HG02588 (cell line): ENCODE results near the gene TSPAN17.

Experiments used
- ATAC-seq: cut with Tn5 transposase; IDR thresholded peaks from one replicate; pipeline ENCODE4 v1.9.1; 2021; ENCODE audit warnings: mild to moderate bottlenecking, moderate library complexity; ENCODE audit not compliant: unreplicated experiment

Gene TSPAN17

DNA sequence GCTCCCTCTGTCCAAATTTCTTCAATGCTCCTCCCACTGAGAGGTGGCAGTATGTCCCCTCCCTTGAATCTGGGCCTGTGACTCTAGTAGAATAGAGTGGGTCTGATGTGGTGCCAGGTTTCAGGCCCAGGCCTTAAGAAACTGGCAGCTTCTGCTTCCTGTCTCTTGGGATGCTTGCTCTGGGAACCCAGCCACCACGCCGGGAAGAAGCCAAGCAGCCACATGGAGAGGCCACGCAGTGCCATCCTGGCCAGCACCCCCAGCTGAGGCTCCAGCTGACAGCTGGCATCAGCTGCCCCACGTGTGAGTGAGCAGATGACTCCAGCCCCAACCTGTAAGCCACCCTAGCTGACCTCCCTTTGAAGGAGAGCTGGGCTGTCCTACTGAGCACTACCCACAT is 7.3 kb upstream of the TSPAN17 start:
- no peak for ATAC-seq

DNA sequence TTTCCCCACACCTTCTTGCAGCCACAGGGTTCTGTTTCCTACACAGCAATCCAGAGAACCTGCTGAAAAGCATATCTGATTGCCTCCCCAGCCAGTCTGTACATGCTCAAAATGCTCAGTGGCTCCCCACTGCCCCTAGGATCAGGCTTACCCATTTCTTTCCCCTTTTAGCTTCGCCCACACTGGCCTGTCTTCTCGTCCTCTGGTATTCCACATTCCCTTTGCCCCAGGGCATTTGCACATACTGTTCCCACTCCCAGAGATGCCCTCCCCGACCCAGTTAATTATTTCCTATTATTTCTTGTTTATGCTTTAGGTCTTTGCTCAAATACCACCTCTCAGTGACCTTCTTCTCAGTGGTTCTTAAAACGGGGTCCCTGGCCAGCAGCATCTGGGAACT is 6.7 kb upstream of the TSPAN17 start:
- no peak for ATAC-seq

DNA sequence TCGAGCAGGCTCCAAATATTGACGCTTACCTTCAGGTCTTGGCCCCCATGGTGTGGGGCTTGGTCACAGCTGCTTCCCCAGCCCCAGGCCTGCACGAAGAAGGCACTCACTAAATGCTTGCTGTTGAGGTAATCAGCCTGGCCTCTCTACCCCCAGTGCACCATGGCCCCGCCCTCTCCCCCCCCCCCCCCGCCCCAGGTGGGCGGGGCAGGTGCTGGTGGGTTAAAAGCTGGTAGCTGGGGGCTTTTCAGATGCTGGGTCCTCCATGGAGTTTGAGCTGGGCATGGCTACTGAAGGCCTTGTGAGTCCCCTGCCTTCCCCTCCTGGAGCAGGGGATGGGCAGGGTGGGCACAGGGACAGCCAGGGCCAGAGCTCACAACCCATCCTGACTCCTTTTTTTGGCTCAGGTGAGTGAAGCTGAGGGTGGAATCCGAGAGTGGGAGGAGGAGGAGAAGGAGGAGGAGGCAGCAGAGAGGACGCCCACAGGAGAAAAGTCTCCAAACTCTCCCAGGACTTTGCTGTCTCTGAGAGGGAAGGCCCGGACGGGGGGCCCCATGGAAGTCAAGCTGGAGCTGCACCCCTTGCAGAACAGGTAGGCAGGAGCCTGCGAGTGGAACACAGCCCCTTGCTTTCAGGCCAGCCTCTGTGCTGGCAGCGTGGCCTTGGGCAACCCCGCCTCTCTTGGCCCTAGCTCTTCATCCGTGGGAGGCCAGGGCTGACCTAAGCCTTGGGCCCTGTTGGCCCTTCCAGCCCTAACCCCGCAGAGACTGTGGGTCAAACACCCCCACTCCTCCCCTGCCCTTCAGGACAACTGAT is 4.4 kb upstream of the TSPAN17 start:
- ATAC-seq, result no peak

DNA sequence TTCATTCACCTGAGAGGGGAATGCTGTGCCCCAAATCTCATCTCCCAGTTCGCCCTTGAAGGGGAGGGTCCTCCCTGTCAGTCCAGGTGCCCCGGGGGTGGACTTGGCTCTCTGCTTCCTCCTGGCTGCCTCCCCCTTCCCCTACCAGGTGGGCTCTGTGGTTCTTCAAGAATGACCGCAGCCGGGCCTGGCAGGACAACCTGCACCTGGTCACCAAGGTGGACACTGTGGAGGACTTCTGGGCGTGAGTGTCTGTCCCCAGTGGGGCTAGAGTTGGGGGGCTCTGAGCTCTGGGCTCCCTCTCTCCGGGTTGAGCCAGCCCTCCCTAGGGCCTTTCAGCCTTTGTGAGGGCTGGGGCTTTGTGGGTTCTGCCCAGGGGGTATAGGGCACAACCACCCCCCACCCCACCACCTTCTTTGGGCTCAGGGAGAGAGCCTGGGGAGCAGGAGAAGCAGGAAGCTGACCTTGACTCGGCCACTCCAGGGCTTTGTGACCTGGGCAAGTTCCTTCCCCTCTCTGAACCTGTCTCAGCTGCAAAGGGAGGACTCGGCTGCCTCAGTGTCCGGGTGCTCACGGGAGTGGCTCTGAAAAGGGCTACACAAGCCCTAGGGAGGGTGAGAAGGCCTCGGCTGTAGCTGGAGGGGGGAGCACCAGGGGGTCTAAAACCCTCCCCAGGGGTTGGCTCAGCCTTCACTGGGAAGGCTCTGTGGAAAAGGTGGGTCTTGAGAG is 3.6 kb upstream of the TSPAN17 start:
- ATAC-seq, result no peak

DNA sequence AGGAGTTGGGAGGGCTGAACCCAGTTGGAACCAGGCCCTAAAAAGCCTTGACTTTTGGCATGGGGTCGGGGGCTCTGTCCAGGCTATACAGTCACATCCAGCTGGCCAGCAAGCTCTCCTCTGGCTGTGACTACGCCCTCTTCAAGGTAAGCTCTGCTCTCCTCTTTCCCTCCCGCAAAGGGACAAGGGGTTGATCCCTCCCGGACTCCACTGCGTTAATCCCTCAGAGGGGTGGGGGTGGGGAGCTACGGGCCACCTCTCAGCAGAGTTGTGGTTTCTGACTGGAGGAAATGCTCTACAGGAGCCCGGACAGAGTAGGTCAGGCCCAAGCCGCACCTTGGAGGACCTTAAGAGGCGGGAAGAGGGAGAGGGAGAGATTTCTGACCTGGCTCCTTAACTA is 3.0 kb upstream of the TSPAN17 start:
- no peak for ATAC-seq

DNA sequence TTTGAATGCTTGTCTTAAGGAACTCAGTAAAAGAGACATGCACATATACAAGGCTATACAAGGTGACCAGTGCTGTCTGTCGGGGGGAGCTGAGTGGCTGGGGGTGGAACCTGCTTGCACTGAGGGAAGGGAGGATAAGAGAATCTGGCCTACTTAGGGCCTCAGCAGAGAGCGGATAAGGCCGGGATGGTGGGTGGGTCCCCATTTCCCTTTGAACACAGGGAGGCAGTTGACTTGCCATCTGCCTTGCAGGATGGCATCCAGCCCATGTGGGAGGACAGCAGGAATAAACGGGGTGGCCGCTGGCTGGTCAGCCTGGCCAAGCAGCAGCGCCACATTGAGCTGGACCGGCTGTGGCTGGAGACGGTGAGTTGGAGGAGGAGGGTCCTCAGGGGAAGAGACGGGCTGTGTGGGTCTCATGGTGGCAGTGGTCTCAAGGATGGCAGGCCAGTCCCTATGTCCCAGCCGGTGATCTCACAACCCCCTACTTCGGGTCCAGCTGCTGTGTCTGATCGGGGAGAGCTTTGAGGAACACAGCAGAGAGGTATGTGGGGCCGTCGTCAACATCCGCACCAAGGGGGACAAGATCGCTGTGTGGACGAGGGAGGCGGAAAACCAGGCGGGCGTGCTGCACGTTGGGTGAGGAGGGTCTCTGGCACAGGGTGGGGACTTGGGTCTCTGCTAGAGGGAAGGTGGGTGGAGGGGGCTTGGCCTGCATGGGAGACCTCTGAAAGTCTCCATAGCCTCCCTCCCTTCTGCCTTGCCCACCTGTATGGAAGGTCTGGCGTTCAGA is 2.2 kb upstream of the TSPAN17 start:
- no peak for ATAC-seq

DNA sequence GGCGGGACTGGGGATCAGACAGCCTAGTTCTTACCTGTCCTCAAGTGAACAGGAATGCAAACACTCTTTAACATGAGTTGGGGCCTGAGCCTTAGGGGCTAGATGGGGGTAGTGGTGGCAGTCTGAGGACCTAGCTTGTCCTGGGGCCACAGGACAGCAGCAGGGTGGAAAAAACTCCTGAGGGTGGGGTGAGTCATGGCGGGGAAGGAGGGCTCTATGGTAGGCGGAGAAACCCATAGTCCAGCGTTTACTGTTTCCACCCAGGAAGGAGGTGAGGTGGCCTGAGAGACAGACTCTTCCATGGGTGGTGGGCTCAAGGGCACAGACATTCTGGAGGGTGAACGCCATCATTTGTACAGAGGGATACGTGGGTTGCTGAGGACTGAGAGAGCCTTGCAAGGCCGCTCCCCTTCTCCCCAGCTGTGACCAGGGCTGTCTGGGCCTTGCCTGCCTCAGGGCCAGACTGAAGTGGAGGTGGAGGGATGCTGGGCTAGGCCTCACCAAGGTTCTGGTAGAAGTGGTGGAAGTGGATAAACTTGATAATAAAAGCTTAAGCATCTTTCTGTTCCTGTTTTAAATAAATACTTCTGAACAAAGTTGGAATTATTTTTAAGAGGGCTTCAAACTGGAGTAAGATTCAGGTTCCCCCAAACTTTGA is 1.1 kb upstream of the TSPAN17 start:
- no peak for ATAC-seq

DNA sequence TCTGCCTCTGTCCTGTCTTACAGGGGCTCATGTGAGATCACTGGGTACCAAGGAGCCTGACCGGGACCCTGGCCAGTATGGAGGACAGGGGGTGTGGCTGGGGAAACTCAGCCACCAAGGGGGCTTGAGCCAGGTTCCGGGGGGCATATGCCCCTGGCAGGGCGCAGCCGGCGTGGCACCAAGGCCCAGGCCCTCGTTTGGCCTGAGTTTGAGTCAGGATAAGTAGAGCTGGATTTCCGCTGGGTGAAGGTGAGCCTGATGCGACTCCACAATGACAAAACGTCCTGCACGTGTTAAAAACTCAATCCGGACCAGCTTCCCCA is 616 bp upstream of the TSPAN17 start:
- ATAC-seq, result peak; percentile 10

DNA sequence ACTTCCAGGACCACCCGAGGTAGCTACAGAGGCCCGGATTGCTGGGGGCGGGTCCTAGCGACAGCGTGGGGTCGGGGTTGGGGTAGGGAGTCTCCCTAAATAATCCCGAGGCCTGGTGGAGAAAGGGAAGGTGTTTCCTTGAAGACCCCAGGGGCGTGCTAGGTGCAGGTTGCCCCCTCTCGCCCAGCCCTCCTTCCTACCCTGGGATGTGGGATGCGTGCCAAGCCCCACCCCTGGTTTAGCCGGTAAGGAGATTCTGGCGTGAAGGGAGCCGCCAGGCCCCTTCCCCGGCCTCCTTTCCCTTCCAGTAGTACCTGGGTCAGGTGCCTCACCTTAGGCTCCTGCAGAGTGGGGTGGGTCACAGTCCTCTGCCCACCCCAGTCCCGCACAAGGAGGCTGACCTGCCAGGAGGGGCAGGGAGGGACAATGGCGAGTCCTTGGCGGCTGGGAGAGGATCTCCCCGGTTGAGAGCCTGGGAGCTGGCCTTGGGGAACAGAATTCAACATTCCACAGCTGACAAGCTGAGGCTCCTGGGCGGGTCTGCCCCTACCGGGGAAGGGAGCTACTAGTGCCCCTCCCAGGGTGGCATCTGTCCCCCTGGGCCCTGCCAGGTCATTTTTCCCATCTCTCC is 674 bp downstream of the TSPAN17 start:
- no peak for ATAC-seq

DNA sequence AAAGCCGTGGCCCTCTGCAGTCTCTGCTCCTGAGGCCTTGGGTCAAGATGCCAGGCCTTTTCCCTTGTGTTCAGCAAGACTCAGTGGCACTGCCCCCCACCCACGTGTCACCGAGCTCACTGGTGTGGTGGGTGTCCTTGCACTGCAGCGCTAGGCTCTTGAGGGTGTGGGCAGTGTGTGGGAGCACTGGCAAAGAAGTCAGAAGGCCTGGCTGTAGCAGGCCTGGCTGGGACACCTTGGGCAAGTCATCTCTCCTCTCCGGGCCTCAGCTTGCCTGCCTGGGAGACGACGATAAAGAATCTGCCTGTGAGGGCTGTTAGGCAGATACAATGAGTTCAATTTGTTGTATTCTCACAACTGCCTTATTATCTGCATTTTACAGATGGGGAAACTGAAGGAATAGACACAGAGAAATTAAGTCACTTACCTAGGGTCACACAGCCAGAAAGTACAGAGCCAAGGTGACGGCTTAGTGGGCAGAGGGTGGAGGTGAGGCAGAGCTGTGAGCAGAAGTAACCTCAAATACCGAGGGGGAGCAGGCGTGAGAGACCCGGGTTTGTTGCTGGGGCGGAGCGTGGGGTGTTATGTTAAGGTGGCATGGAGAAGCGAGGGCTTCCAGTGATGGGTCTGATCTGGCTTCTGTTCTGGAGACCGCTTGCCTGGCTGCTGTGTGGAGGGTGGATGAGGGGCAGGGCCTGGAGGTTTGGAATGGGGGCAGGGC is 1.4 kb downstream of the TSPAN17 start:
- ATAC-seq, result no peak

DNA sequence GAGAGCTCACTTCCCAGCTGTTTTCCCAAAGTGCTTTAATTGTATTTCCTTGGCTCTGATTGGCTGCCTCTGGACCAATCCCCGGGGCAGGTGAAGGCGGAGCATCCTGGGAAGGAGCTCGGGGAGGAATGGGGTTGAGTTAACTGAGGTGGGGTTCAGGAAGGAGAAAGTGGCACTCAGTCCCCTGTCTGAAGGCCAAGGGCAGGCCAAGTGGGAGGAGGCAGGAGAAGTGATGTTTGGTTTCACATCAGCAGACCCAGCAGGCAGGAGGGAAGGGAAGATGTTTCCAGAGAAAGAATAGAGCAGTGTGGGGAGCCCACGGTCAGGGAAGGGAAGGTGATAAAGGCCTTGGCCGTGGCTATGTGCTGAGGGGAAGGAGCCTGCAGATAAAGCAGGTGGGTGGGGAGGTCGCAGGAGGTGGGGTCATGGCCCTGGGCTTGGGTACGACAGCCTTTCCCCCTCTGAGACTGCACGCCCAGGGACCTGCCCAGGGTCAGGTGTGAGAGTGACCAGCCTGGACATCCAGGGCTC is 3.1 kb downstream of the TSPAN17 start:
- no peak for ATAC-seq

DNA sequence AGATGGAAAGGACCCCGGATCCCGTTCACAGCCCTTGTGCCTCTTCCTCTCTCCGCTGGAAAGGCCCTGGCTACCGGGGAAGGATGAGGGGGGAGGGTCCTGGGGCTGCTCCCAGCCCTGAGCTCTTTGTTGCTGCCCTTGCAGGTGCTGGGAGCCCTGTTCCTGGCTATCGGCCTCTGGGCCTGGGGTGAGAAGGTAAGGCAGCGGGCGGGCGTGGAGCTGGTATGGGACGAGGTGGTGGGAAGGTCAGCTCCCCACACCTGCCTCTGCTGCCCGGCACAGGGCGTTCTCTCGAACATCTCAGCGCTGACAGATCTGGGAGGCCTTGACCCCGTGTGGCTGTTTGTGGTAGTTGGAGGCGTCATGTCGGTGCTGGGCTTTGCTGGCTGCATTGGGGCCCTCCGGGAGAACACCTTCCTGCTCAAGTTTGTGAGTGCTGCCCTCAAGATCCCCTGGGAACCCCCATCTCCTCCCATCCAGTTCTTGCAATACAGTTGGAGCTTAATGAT is 4.2 kb downstream of the TSPAN17 start:
- ATAC-seq, result no peak

DNA sequence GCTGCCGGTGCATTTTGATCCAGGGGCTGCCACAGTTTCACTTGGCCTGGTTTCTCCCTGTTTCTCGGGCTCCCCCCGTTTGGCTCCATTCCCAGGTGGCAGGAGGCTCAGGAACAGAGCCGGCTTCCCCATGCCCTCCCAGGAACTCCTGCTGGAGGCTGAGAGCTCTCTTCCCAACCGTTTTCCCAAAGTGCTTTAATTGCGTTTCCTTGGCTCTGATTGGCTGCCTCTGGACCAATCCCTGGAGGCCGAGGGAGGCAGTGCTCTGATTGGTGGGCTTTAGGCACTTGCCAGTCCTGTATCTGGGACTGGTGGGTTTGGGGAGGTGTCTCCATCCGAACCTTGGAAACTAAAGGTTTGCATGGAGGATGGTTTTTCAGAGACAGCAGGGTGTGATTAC is 4.9 kb downstream of the TSPAN17 start:
- no peak for ATAC-seq

DNA sequence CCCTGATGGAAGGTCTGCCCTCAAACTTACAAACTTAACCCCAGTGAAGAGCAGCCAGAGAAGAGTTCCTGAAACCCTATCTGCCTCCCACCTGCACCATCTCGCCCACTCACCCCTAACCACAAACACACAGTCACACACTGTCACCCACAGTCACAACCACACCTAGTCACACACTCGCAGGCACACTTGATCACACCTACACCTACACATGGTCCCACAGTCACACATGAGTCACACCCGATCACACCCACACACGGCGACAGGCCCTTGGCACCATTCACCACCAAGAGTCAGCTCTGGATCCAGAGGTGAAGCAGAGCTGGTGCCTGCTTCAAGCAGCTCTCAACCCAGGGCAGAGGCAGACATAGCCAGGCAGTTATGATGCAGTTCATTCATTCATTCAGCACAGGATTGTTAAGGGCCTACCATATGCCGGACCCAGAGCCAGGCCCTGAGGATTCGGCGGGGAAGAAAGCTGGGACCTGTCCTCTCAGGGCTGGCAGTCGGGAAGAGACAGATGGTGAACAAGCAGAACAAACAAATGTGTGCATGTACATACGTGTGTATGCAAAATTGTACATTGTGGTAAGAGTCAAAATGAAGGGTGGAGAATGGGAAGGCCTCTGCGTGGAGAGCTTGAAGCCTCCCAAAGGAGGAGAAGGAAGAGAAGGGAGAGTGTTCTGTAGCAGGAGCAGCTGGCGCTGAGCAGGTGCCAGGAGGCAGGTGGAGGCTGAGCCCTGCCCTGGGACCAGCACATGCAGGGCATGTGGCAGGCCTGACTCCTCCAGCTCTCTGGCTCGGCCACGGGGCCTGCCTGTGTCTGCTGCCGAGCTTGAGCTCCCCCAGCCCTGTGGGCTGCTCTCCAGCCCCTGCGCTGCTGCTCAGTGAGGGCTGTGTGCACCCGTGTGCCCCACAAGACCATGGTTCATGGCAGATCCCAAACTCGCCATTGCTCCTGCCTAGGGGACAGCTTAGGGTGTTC is 6.4 kb downstream of the TSPAN17 start:
- ATAC-seq, result no peak

DNA sequence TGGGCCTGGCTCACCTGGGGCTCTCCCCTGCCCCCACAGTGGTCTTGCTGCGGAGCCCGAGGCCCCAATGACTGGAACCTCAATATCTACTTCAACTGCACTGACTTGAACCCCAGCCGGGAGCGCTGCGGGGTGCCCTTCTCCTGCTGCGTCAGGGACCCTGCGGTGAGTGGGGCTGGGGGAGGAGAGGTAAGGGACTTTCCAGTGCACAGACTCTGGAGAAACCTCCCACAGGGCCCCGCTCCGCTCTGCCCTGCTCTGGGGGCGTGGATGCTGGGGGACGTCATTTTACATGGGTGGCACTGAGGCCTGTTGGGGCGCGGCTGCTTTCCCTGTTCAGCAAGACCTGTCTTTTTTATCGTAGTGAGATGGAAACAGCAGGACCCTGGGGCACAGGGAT is 7.6 kb downstream of the TSPAN17 start:
- ATAC-seq, result no peak

DNA sequence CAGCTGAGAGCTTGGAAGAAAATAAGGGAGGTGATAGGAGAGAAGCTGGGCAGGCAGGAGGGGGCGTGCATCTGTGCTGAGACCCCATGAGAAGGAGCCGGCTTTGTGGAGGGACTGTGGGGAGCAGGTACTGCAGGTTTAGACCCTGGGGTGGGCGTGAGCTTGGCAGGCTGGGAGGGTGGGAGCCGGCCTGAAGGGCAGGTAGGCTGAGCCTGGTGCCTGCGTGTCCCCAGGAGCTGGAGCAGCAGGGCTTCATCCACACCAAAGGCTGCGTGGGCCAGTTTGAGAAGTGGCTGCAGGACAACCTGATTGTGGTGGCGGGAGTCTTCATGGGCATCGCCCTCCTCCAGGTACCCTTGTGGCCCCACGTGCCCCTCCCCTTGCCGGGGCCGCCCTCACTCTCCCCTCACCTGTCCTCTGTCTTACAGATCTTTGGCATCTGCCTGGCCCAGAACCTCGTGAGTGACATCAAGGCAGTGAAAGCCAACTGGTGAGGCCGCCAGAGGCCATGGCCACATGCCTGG is 9.2 kb downstream of the TSPAN17 start:
- ATAC-seq, result no peak

DNA sequence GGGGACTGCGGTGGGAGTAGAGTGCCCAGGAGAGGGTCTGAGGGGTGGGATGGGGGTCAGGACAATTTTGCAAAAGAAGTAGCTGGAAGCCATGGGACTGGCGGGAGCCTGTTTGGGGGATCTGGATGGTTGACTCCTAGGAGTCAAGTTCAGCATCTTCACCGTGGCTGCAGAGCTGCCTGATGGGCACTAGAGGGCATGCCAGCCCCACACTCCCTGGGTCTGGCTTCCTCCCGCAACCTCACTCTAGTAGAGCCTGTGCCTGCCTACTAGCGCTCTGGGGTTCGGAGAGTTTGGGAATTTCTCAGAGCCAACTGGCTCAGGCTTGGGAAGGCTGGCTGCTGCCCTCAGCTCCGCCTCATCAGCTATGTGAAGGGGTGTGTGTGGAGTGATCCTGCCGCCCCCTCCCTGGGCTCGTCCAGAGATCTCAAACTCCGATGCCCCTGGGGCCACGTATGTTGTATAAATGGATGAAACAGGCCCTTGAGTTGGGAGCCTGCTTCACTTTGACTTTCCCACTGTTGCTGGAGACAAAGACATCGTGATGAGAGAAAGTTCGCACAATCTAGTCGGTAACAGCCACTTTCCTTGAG is 10.8 kb downstream of the TSPAN17 start:
- no peak for ATAC-seq
